Gastroesophageal sphincter (tissue), 4 donors: ENCODE results near the gene CGB1. TPM values are rescaled to one million over a fixed set of nuclear protein-coding genes. Genes with fewer than 3 reads are reported as not detected.

Source experiments
- ATAC-seq: fragments of 150-250 bp; one replicate; pipeline ENCODE4 v1.9.1; 2016; ENCODE audit warnings: mild to moderate bottlenecking, moderate library complexity
- H3K27ac ChIP-seq, 4 donors: fragments of 200-600 bp; sonication (generic) in 3 of 4; 1 replicate in 3 of 4; 2 replicates in 1 of 4; pipeline ENCODE4 v1.5.1; 2016 to 2019
- H3K27me3 ChIP-seq: fragments of 200-600 bp; sonication (generic); one replicate; pipeline ENCODE4 v1.5.1; 2019
- H3K36me3 ChIP-seq, 2 donors: fragments of 200-600 bp; sonication (generic); one replicate each; pipeline ENCODE4 v1.5.1; 2019; ENCODE audit warnings: control low read depth in 1 of 2
- H3K4me1 ChIP-seq, 3 donors: fragments of 200-600 bp; sonication (generic); 1 replicate in 2 of 3; 2 replicates in 1 of 3; pipeline ENCODE4 v1.5.1; 2016 to 2019; ENCODE audit warnings: control low read depth in 2 of 3
- H3K4me3 ChIP-seq, 2 donors: fragments of 200-600 bp; sonication (generic); one replicate each; pipeline ENCODE4 v1.5.1; 2019; ENCODE audit warnings: mild to moderate bottlenecking in 1 of 2, moderate library complexity in 1 of 2
- H3K9me3 ChIP-seq, 3 donors: fragments of 200-600 bp; sonication (generic); one replicate each; pipeline ENCODE4 v1.5.1; 2017 to 2019; ENCODE audit warnings: control low read depth in 2 of 3
- CTCF ChIP-seq, 4 experiments: fragments of 200-600 bp in 2 of 4; fragments of 450-650 bp in 2 of 4; sonication (generic) in 1 of 4; IDR thresholded peaks; one replicate each; pipeline ENCODE4 v1.5.1; 2017 to 2019; ENCODE audit warnings: antibody characterized with exemption in 4 of 4, mild to moderate bottlenecking in 2 of 4, moderate library complexity in 2 of 4
- EP300 ChIP-seq: sonication (generic); formaldehyde crosslinking; IDR thresholded peaks from one replicate; pipeline ENCODE4 v1.6.1; 2017; ENCODE audit warnings: antibody characterized with exemption, mild to moderate bottlenecking
- POLR2A ChIP-seq, 2 donors: fragments of 450-650 bp; IDR thresholded peaks; one replicate each; pipeline ENCODE4 v1.6.1; 2017; ENCODE audit warnings: antibody characterized with exemption in 2 of 2, mild to moderate bottlenecking in 2 of 2, moderate library complexity in 1 of 2
- POLR2AphosphoS5 ChIP-seq: sonication (generic); formaldehyde crosslinking; IDR thresholded peaks from one replicate; pipeline ENCODE4 v1.6.1; 2017; ENCODE audit warnings: antibody characterized with exemption
- WGBS, 2 donors: methylation state at CpG; one replicate each; pipeline ENCODE4 v1.1.5; 2018; ENCODE audit warnings: low coverage in 1 of 2; 5-methylcytosine and 5-hydroxymethylcytosine counted together
- total RNA-seq, 4 donors: library from RNA; depleted of rRNA; stranded (reverse); fragments of >200 nt; gene quantifications; one replicate each; pipeline ENCODE4 v1.1.0, GENCODE V29; 2016

CGB1 gene
- total RNA-seq, 4 donors from 2014 or later: not detected

DNA sequence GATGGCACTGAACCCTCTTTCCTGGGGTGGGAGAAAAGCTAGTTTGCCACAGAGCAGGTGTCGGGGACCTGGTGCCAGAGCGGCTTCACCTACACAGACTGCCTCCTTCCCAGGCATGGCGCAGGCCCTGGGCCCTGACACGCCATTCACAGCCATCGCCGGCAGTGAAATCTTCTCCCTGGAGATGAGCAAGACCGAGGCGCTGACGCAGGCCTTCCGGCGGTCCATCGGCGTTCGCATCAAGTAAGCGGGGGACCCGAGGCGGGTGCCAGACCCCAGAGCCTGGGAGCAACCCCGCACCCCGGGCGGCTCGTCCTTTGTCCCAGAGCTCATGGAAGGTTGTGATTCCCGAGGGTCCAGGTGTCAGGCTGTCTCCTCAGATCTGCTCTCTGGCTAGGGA is 29.8 kb downstream of the CGB1 start:
- no peak for TF ChIP-seq EP300
- no peak for TF ChIP-seq CTCF (IDR thresholded peaks at IDR 0.05)
- no peak for TF ChIP-seq POLR2A (IDR thresholded peaks at IDR 0.05)
- TF ChIP-seq POLR2AphosphoS5: no peak
- Histone ChIP-seq H3K36me3 (peaks cover 0 to 98% of the 10 kb centered on the region in 2 donors), H3K27ac (no peak overlapping the region)

GRCh38 chr19:49004964-49005614 is 31.6 kb downstream of the CGB1 start:
- Histone ChIP-seq H3K36me3 (peaks cover 0 to 90% of the 10 kb centered on the region in 2 donors), H3K9me3 (no peaks in the 10 kb centered on the region), H3K4me1 (no peaks in the 10 kb centered on the region), H3K27me3 (no peaks in the 10 kb centered on the region), H3K27ac (no peak overlapping the region), H3K4me3 (no peak overlapping the region)
- 100% methylated on average over 3 of the region's 7 CpGs for WGBS, 2 donors
- TF ChIP-seq POLR2A (IDR thresholded peaks at IDR 0.05) (no peak), EP300 (no peak), CTCF (IDR thresholded peaks at IDR 0.05) (no peak), POLR2AphosphoS5 (no peak)
- ATAC-seq: no peak

More for the DNA sequence above, 29.8 kb downstream of the CGB1 start:
- Histone ChIP-seq H3K4me1 (no peaks in the 10 kb centered on the region), H3K9me3 (no peaks in the 10 kb centered on the region), H3K4me3 (no peak overlapping the region), H3K27me3 (no peaks in the 10 kb centered on the region)
- ATAC-seq: no peak
- 93% methylated on average over 6 of the region's 22 CpGs; no CpG with 5 or more reads in 1 of the 2 donors for WGBS, 2 donors

DNA sequence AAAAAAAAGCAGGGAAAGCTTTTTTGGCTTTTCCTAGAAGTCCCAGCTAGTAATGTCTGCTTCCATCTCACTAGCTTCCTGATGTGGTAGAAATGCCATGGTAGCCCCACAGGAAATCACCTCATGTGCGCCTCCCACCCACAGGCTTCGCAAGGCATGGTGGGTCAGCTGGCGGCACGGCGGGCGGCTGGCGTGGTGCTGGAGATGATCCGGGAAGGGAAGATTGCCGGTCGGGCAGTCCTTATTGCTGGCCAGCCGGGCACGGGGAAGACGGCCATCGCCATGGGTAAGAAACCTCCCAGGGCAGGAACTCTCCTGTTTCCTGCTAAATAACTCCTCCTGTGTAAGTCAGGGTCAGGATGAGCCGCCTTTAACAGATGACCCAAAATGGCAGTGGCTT is 32.6 kb downstream of the CGB1 start:
- H3K4me1 ChIP-seq: no peaks in the 10 kb centered on the region
- no peaks in the 10 kb centered on the region for H3K9me3 ChIP-seq
- 94% methylated on average over 8 of the region's 15 CpGs; no CpG with 5 or more reads in 1 of the 2 donors for WGBS, 2 donors
- no peak for ATAC-seq
- H3K27me3 ChIP-seq: no peaks in the 10 kb centered on the region
- H3K4me3 ChIP-seq: no peak overlapping the region
- no peak for TF ChIP-seq CTCF (IDR thresholded peaks at IDR 0.05)
- no peak for TF ChIP-seq POLR2AphosphoS5
- no peak for TF ChIP-seq POLR2A (IDR thresholded peaks at IDR 0.05)
- no peak for TF ChIP-seq EP300
- H3K36me3 ChIP-seq: peaks cover 0 to 83% of the 10 kb centered on the region in 2 donors
- H3K27ac ChIP-seq: no peak overlapping the region

- no peaks in the 10 kb centered on the region for H3K27me3 ChIP-seq
- TF ChIP-seq CTCF (IDR thresholded peaks at IDR 0.05) (peak in 3 of 4 experiments; percentile 38 to 61 (median 43)), POLR2A (IDR thresholded peaks at IDR 0.05) (no peak)
- ATAC-seq: no peak
- no peaks in the 10 kb centered on the region for H3K9me3 ChIP-seq
- peaks cover 0 to 42% of the 10 kb centered on the region in 2 donors for H3K36me3 ChIP-seq
- H3K4me1 ChIP-seq: peaks cover 0 to 10% (median 2%) of the 10 kb centered on the region in 3 donors
- 40 to 53% methylated on average over 3 to 9 of the region's 16 CpGs for WGBS, 2 donors
- H3K4me3 ChIP-seq: no peak overlapping the region
- H3K27ac ChIP-seq: no peak overlapping the region
Measured at GRCh38 chr19:48999481-49000325, 37.0 kb downstream of the CGB1 start.
